Measurements from ENCODE around the gene PI4K2A.

Gene PI4K2A

DNA sequence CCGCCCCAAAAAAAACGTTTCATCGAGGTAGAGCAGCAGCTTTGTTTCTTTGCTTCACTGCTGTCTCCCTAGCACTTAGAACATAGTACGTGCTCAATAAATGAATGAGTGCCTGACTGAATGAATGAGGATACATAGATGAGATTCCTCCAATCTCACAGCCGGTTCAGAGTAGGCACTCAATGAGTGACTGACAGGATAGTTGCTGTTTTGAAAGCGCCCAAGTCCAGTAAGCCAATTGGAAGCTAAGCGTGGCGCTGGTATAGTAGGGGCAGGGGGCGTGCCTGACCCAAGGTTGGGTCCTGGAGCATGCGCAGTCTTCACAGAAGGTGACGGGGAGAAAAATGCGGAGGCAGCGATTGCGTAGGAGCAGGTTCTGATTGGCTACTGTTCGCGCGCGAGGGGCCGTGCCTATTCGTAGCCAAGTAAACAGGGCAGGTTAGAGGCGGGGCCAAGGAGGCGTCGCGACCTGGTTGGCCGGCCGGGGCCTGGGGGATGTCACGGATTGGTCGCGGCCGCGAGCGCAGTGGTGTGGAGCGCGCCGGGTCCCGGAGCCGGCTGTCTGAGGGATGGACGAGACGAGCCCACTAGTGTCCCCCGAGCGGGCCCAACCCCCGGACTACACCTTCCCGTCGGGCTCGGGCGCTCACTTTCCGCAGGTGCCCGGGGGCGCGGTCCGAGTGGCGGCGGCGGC is at the start of gene PI4K2A:
Gene PI4K2A, plus strand, starts transcription at position 498 of the 694 bp plus-strand sequence. Its CDS starts 72 bp downstream, at position 570.
- DNase-seq (ENCODE audit: low read depth in 2 of 2, low spot score in 1 of 2): peak; percentile 98 to 99

- DNase-seq (ENCODE audit: low read depth in 2 of 2, low spot score in 1 of 2): no peak
These were observed 49.5 kb upstream of the PI4K2A start for GRCh38 chr10:97590748-97591495.

GRCh38 chr10:97593421-97593820 is 47.0 kb upstream of the PI4K2A start:
- no peak for DNase-seq (ENCODE audit: low read depth in 2 of 2, low spot score in 1 of 2)

DNA sequence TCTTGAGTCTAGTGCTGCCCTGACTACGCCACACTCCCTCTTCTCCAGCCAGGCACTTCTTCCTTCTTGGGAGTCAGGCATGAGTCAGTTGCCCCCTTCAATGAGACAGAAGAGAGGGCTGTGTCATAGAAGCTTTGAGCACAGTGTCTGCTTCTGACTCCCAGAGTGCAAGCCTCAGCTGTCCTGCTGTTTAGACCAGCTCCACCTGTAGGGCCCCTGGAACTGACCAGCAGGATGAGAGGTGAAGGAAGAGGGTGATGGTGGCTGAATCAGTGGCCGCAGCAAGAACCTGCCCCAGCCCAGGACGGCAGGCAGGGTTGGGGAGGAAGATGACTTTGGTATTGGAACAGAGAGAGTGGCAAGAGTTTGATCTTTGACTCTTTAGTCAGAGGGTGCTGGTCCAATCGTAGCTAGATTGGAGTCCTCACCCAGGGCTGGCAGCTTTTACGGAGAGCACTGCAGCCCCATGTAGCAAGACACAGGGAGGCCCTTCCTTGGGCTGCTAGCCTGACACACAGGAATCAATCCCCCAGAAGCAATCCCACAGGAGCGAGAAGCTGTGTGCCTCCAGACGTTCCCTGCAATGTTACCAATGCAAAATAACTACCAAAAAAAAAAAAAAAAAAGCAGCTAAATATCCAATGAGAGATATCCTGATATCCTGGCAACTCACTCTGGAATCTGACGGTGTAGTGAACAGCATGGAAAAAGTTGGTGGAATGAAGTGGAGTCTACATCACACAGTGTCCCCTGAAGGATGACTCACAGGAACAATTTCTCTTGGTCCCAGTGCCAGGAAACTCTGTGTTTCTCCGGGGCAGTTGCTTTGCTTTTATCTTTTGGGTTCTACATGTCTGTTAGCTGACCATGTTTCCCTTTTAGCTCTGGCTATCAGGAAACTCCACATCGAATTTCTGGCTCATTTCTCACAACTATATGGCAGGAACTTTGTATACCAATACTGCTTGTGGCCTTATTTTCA is 44.1 kb upstream of the PI4K2A start:
- no peak for DNase-seq (ENCODE audit: low read depth in 2 of 2, low spot score in 1 of 2)

- DNase-seq (ENCODE audit: low read depth in 2 of 2, low spot score in 1 of 2): no peak
These were observed 42.7 kb upstream of the PI4K2A start for GRCh38 chr10:97597778-97598177.

GRCh38 chr10:97598407-97599271 is 41.8 kb upstream of the PI4K2A start:
- no peak for DNase-seq (ENCODE audit: low read depth in 2 of 2, low spot score in 1 of 2)

- DNase-seq (ENCODE audit: low read depth in 2 of 2, low spot score in 1 of 2): no peak
These were observed 41.2 kb upstream of the PI4K2A start for GRCh38 chr10:97599272-97599619.

DNA sequence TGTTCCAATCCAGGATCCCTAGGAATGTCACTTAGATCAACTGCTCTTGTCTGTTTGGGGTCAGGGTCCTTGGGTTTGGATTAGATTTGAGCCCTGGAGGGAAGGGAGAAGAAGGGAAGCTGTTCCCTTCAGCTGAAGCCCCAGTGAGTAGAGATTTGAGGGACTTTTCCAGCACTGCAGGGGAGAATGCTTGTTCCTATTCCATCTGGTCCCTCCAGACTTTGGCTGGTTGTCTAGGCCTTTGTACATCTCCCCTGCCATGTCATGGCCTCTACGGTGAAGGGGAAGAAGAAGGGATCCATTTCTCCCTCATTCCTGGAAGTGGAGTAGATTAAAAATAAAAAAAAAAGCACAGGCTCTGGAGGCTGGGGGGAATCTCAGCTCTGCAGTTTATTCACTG is 39.9 kb upstream of the PI4K2A start:
- DNase-seq (ENCODE audit: low read depth in 2 of 2, low spot score in 1 of 2): no peak

DNA sequence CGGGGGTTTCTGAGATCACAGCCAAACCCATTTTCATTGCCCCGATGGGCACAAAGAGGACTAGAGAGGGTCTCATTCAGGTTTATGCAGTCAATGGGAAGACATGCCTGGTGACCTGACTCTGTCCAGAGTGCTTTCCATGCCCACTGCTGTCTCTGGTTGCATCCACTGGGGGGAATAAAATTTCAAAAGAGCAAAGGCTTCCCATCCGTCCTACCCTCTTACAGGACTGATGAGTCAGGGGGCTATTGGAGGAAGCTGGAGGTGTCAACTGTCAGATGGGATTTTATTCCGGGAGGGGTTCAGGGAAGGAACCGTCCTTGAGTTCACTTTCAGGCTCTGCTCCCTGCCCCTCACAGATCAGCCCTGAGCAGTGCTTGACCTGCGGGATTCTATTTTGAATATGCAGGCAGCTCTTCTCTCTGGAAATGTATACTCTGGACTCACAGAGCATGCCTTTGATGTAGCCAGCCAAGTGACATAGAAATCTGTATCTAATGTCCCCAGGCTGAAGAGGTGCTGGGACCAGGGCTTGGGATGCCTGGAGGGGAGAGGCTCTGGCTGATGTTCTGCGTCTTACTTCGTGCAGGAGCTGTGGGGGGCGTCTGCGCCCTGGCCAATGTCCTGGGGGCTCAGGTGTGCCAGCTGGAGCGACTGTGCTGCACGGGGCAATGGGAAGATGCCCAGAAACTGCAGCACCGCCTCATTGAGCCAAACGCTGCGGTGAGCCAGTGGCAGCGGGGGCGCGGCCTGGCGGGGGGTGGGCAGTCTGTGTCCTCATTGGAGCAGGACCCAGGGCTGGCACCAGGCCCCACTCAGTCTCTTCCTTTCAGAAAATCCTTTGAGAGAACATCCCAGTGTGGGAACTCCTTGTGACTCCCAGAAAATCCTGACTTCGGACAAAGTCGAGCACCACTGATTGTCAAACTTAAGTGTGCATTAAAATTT is 38.9 kb upstream of the PI4K2A start:
- no peak for DNase-seq (ENCODE audit: low read depth in 2 of 2, low spot score in 1 of 2)

GRCh38 chr10:97607095-97607636 is 33.3 kb upstream of the PI4K2A start:
- no peak for DNase-seq (ENCODE audit: low read depth in 2 of 2, low spot score in 1 of 2)

GRCh38 chr10:97608991-97609561 is 31.4 kb upstream of the PI4K2A start:
- no peak for DNase-seq (ENCODE audit: low read depth in 2 of 2, low spot score in 1 of 2)

- DNase-seq (ENCODE audit: low read depth in 2 of 2, low spot score in 1 of 2): no peak
These were observed 29.0 kb upstream of the PI4K2A start for GRCh38 chr10:97611473-97611872.

- no peak for DNase-seq (ENCODE audit: low read depth in 2 of 2, low spot score in 1 of 2)
These were observed 28.1 kb upstream of the PI4K2A start for GRCh38 chr10:97612386-97612785.

DNA sequence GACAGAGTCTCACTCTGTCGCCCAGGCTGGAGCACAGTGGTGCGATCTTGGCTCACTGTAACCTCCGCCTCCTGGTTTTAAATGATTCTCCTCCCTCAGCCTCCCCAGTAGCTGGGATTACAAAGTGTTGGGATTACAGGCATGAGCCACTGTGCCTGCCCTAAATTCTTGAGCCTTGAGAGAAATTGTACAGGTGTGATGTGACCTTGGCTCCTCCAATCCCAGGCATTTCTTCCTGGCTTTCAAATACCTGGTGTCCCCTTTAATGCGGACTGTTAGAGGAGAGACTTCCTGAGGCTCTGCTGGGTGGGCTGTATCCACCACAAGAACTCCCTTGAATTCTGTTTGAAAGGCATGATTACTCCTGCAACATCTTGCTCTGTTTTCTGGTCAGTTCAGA is 22.2 kb upstream of the PI4K2A start:
- no peak for DNase-seq (ENCODE audit: low read depth in 2 of 2, low spot score in 1 of 2)

DNA sequence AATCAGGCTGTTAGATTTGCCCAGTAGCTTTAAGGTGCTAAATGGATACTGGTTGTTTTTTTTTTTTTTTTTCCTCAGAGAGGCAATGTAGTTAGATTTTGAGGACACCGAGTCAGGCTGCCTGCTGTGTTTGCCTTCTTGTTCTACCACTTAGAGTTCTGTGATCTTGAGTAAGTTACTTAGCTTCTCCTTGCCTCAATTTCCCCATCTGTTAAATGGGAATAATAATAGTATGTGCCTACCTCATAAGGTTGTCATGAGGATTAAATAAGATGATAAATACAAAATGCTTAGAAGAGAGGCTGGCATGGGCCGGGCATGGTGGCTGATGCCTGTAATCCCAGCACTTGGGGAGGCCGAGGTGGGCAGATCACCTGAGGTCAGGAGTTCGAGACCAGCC is 21.7 kb upstream of the PI4K2A start:
- DNase-seq (ENCODE audit: low read depth in 2 of 2, low spot score in 1 of 2): no peak

DNA sequence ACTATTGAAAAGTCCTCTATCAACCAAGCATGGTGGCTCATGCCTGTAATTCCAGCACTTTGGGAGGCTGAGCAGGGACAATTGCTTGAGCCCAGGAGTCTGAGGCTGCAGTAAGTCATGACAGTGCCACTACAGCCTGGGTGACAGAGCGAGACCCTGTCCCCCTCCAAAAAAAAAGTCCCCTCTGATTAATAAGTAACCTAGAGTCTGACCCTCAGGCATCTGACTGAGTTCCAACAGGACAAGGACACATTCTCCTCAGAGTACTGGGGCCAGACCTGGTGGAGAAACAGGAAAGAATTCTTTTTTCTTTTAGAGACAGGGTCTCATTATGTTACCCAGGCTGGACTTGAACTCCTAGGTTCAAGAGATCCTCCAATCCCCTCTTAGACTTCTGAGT is 17.2 kb upstream of the PI4K2A start:
- no peak for DNase-seq (ENCODE audit: low read depth in 2 of 2, low spot score in 1 of 2)

- DNase-seq (ENCODE audit: low read depth in 2 of 2, low spot score in 1 of 2): no peak
These were observed 12.7 kb upstream of the PI4K2A start for GRCh38 chr10:97627731-97628130.

DNA sequence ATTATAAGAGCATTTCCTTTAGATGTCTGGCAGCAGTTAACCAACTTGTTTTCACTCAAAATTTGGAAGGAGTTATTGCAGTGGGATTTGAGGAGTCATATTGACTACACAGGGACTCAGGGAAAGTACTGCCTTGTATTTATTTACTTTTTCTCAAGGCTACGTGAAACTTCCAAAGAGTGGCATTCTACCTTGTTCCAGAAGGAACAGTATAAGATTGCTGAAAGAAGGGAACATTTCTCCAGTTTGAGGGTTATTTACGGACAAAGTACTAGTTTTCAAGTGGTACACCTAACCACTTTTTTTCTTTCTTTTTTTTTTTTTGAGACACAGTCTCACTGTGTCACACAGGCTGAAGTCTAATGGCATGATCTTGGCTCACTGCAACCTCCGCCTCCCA is 12.2 kb upstream of the PI4K2A start:
- DNase-seq (ENCODE audit: low read depth in 2 of 2, low spot score in 1 of 2): no peak

DNA sequence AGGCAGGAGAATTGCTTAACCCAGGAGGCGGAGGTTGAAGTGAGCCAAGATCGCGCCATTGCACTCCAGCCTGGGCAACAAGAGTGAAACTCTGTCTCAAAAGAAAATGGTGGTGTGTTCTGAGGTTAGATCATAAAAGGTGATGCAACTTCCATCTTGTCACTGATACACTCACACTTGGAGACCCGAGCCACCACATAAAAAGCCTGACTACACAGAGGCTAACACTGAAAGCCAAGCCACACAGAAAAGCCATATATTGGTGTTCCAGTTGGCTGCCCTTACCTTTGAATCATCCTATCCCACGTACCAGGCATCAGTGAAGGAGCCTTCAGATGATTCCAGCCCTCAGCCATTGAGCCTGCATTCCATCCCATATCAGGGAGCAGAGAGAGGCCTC is 11.2 kb upstream of the PI4K2A start:
- DNase-seq (ENCODE audit: low read depth in 2 of 2, low spot score in 1 of 2): no peak

All from stimulated activated CD8-positive, alpha-beta memory T cell treated with anti-CD3 and anti-CD28 coated beads, Interleukin-4, amount 100 ng/mL, for 4 hours (primary cell).